Stimulated activated naive CD8-positive, alpha-beta T cell treated with anti-CD3 and anti-CD28 coated beads, Interleukin-15, Interleukin-2, amounts not matched to agents 100 ng/mL and 50 ng/mL, for 24 hours (primary cell): ENCODE results near the gene CAVIN3.

ENCODE experiments used
- H3K27ac Mint-ChIP-seq: one replicate; pipeline ENCODE4 v1.8.0; 2021; ENCODE audit warnings: mild to moderate bottlenecking, mixed read lengths
- H3K27me3 Mint-ChIP-seq: one replicate; pipeline ENCODE4 v1.8.0; 2021; ENCODE audit warnings: mixed read lengths
- H3K36me3 Mint-ChIP-seq: one replicate; pipeline ENCODE4 v1.8.0; 2021; ENCODE audit warnings: low read depth, mixed read lengths
- H3K4me1 Mint-ChIP-seq: one replicate; pipeline ENCODE4 v1.8.0; 2021; ENCODE audit warnings: low read depth, mixed read lengths
- H3K4me3 Mint-ChIP-seq: one replicate; pipeline ENCODE4 v1.8.0; 2021; ENCODE audit warnings: mild to moderate bottlenecking, mixed read lengths
- H3K9me3 Mint-ChIP-seq: one replicate; pipeline ENCODE4 v1.8.0; 2021; ENCODE audit warnings: mixed read lengths

CAVIN3 gene

GRCh38 chr11:6320411-6321155 lies at the start of gene CAVIN3:
CAVIN3 (minus strand) TSS chr11:6320501; CDS start chr11:6320476, 25 bp downstream.
- H3K36me3 Mint-ChIP-seq, result peaks cover 19% of the 10 kb centered on the region
- peaks cover 50% of the 10 kb centered on the region for H3K27me3 Mint-ChIP-seq
- peaks cover 64% of the 10 kb centered on the region for H3K4me1 Mint-ChIP-seq
- H3K4me3 Mint-ChIP-seq, result peak within 1 kb of the TSS; percentile 88
- no peaks in the 10 kb centered on the region for H3K9me3 Mint-ChIP-seq
- H3K27ac Mint-ChIP-seq, result peak within 1 kb of the TSS; percentile 99

- Mint-ChIP-seq H3K27me3 (no peaks in the 10 kb centered on the region), H3K27ac (no peak overlapping the region), H3K4me3 (no peak overlapping the region), H3K4me1 (peaks cover 4% of the 10 kb centered on the region), H3K36me3 (no peaks in the 10 kb centered on the region), H3K9me3 (no peaks in the 10 kb centered on the region)
Observed at GRCh38 chr11:6365659-6366058, 45.4 kb upstream of the CAVIN3 start.

GRCh38 chr11:6362873-6363678 lies 42.8 kb upstream of the CAVIN3 start:
- no peak overlapping the region for H3K27ac Mint-ChIP-seq
- H3K9me3 Mint-ChIP-seq, result no peaks in the 10 kb centered on the region
- H3K27me3 Mint-ChIP-seq, result no peaks in the 10 kb centered on the region
- H3K4me3 Mint-ChIP-seq, result no peak overlapping the region
- peaks cover 7% of the 10 kb centered on the region for H3K4me1 Mint-ChIP-seq
- no peaks in the 10 kb centered on the region for H3K36me3 Mint-ChIP-seq

GRCh38 chr11:6362185-6362872 lies 42.0 kb upstream of the CAVIN3 start:
- Mint-ChIP-seq H3K27ac (no peak overlapping the region), H3K4me1 (peaks cover 14% of the 10 kb centered on the region), H3K4me3 (no peak overlapping the region)

GRCh38 chr11:6360183-6360582 lies 39.9 kb upstream of the CAVIN3 start:
- Mint-ChIP-seq H3K27ac (no peak overlapping the region), H3K9me3 (no peaks in the 10 kb centered on the region), H3K36me3 (no peaks in the 10 kb centered on the region), H3K4me3 (no peak overlapping the region), H3K4me1 (peaks cover 27% of the 10 kb centered on the region), H3K27me3 (no peaks in the 10 kb centered on the region)

More at GRCh38 chr11:6362185-6362872, 42.0 kb upstream of the CAVIN3 start:
- no peaks in the 10 kb centered on the region for H3K27me3 Mint-ChIP-seq
- H3K9me3 Mint-ChIP-seq, result no peaks in the 10 kb centered on the region
- H3K36me3 Mint-ChIP-seq, result no peaks in the 10 kb centered on the region

- Mint-ChIP-seq H3K27me3 (peaks cover 7% of the 10 kb centered on the region), H3K9me3 (no peaks in the 10 kb centered on the region), H3K27ac (no peak overlapping the region), H3K4me1 (peaks cover 43% of the 10 kb centered on the region), H3K4me3 (no peak overlapping the region), H3K36me3 (no peaks in the 10 kb centered on the region)
Observed at GRCh38 chr11:6357222-6357621, 36.9 kb upstream of the CAVIN3 start.

GRCh38 chr11:6356503-6357055 lies 36.3 kb upstream of the CAVIN3 start:
- H3K4me1 Mint-ChIP-seq, result peaks cover 50% of the 10 kb centered on the region
- peak overlapping the region; percentile 81 for H3K27ac Mint-ChIP-seq
- peaks cover 7% of the 10 kb centered on the region for H3K27me3 Mint-ChIP-seq
- H3K4me3 Mint-ChIP-seq, result no peak overlapping the region
- no peaks in the 10 kb centered on the region for H3K36me3 Mint-ChIP-seq
- no peaks in the 10 kb centered on the region for H3K9me3 Mint-ChIP-seq

GRCh38 chr11:6354651-6355485 lies 34.6 kb upstream of the CAVIN3 start:
- Mint-ChIP-seq H3K27me3 (peaks cover 7% of the 10 kb centered on the region), H3K36me3 (no peaks in the 10 kb centered on the region), H3K27ac (peak overlapping the region; percentile 3), H3K4me1 (peaks cover 57% of the 10 kb centered on the region), H3K9me3 (no peaks in the 10 kb centered on the region), H3K4me3 (no peak overlapping the region)

- no peak overlapping the region for H3K4me3 Mint-ChIP-seq
- H3K36me3 Mint-ChIP-seq, result no peaks in the 10 kb centered on the region
- H3K27ac Mint-ChIP-seq, result peak overlapping the region; percentile 81
- peaks cover 7% of the 10 kb centered on the region for H3K27me3 Mint-ChIP-seq
- H3K4me1 Mint-ChIP-seq, result peaks cover 57% of the 10 kb centered on the region
- H3K9me3 Mint-ChIP-seq, result no peaks in the 10 kb centered on the region
Observed at GRCh38 chr11:6353367-6353987, 33.2 kb upstream of the CAVIN3 start.

- peaks cover 12% of the 10 kb centered on the region for H3K27me3 Mint-ChIP-seq
- peak overlapping the region; percentile 34 for H3K4me3 Mint-ChIP-seq
- H3K9me3 Mint-ChIP-seq, result no peaks in the 10 kb centered on the region
- H3K36me3 Mint-ChIP-seq, result no peaks in the 10 kb centered on the region
- peaks cover 42% of the 10 kb centered on the region for H3K4me1 Mint-ChIP-seq
- H3K27ac Mint-ChIP-seq, result peak overlapping the region; percentile 85
Observed at GRCh38 chr11:6351782-6352382, 31.6 kb upstream of the CAVIN3 start.

GRCh38 chr11:6350486-6350885 lies 30.2 kb upstream of the CAVIN3 start:
- H3K27ac Mint-ChIP-seq, result peak overlapping the region; percentile 85
- no peaks in the 10 kb centered on the region for H3K9me3 Mint-ChIP-seq
- peaks cover 34% of the 10 kb centered on the region for H3K4me1 Mint-ChIP-seq
- H3K36me3 Mint-ChIP-seq, result no peaks in the 10 kb centered on the region
- peaks cover 13% of the 10 kb centered on the region for H3K27me3 Mint-ChIP-seq
- H3K4me3 Mint-ChIP-seq, result no peak overlapping the region

GRCh38 chr11:6350043-6350442 lies 29.7 kb upstream of the CAVIN3 start:
- no peak overlapping the region for H3K4me3 Mint-ChIP-seq
- H3K27me3 Mint-ChIP-seq, result peaks cover 16% of the 10 kb centered on the region
- peaks cover 34% of the 10 kb centered on the region for H3K4me1 Mint-ChIP-seq
- no peak overlapping the region for H3K27ac Mint-ChIP-seq
- no peaks in the 10 kb centered on the region for H3K36me3 Mint-ChIP-seq
- H3K9me3 Mint-ChIP-seq, result no peaks in the 10 kb centered on the region

GRCh38 chr11:6345366-6345765 lies 25.1 kb upstream of the CAVIN3 start:
- Mint-ChIP-seq H3K4me3 (no peak overlapping the region), H3K9me3 (no peaks in the 10 kb centered on the region), H3K4me1 (no peaks in the 10 kb centered on the region), H3K27me3 (peaks cover 12% of the 10 kb centered on the region), H3K36me3 (no peaks in the 10 kb centered on the region), H3K27ac (no peak overlapping the region)
